T-helper 9 cell (primary cell): ENCODE data around the gene E2F1.
"Not testable (repeated sequence)": the region's sequence is repeated elsewhere in the genome, so short reads cannot be mapped to it uniquely, and the experiment has no call there.

Experiments used
- DNase-seq: peaks from one replicate; pipeline ENCODE4 v3.0.0-alpha.2; 2020

Gene E2F1

GRCh38 chr20:33635341-33635740 lies 50.8 kb downstream of the E2F1 start:
- no peak for DNase-seq

GRCh38 chr20:33631910-33632309 lies 54.3 kb downstream of the E2F1 start:
- DNase-seq: not testable (repeated sequence)

- DNase-seq: no peak
Measured at GRCh38 chr20:33630507-33630906, 55.7 kb downstream of the E2F1 start.

GRCh38 chr20:33629979-33630378 lies 56.2 kb downstream of the E2F1 start:
- DNase-seq: no peak

- DNase-seq: no peak
Measured at GRCh38 chr20:33629533-33629932, 56.7 kb downstream of the E2F1 start.

GRCh38 chr20:33627577-33628216 lies 58.5 kb downstream of the E2F1 start:
- DNase-seq: no peak

- DNase-seq: no peak
Measured at GRCh38 chr20:33626190-33626589, 60.0 kb downstream of the E2F1 start.
